Measurements from ENCODE around the gene PC.

The PC gene

GRCh38 chr11:66845876-66846212 lies 112.3 kb downstream of the PC start:
- H3K36me3 ChIP-seq (ENCODE audit: control insufficient read depth in 2 of 2, insufficient read depth in 2 of 2, low read length in 2 of 2) = peaks cover 10 to 30% of the 10 kb centered on the region in 2 donors
- H3K27me3 ChIP-seq (ENCODE audit: control insufficient read depth in 2 of 2, insufficient read depth in 2 of 2, low read length in 2 of 2) = no peaks in the 10 kb centered on the region
- H3K4me3 ChIP-seq (ENCODE audit: low read length in 2 of 2) = no peak overlapping the region
- H3K27ac ChIP-seq (ENCODE audit: low read depth in 2 of 2, low read length in 2 of 2) = no peak overlapping the region
- no peak overlapping the region for H3K9ac ChIP-seq (ENCODE audit: low read depth in 1 of 2, low read length in 2 of 2)
- H3K9me3 ChIP-seq (ENCODE audit: control insufficient read depth in 2 of 2, low read length in 2 of 2) = no peaks in the 10 kb centered on the region
- H3K4me1 ChIP-seq (ENCODE audit: control insufficient read depth in 2 of 2, insufficient read depth in 2 of 2, low read length in 2 of 2) = peaks cover 22 to 24% of the 10 kb centered on the region in 2 donors

- Histone ChIP-seq H3K27me3 (ENCODE audit: control insufficient read depth in 2 of 2, insufficient read depth in 2 of 2, low read length in 2 of 2) (no peaks in the 10 kb centered on the region), H3K36me3 (ENCODE audit: control insufficient read depth in 2 of 2, insufficient read depth in 2 of 2, low read length in 2 of 2) (peaks cover 12 to 32% of the 10 kb centered on the region in 2 donors), H3K9ac (ENCODE audit: low read depth in 1 of 2, low read length in 2 of 2) (no peak overlapping the region), H3K4me3 (ENCODE audit: low read length in 2 of 2) (no peak overlapping the region), H3K27ac (ENCODE audit: low read depth in 2 of 2, low read length in 2 of 2) (no peak overlapping the region), H3K4me1 (ENCODE audit: control insufficient read depth in 2 of 2, insufficient read depth in 2 of 2, low read length in 2 of 2) (peaks cover 22 to 24% of the 10 kb centered on the region in 2 donors), H3K9me3 (ENCODE audit: control insufficient read depth in 2 of 2, low read length in 2 of 2) (no peaks in the 10 kb centered on the region)
Observed at GRCh38 chr11:66845143-66845875, 112.9 kb downstream of the PC start.

- H3K4me1 ChIP-seq (ENCODE audit: control insufficient read depth in 2 of 2, insufficient read depth in 2 of 2, low read length in 2 of 2) = peaks cover 22 to 24% of the 10 kb centered on the region in 2 donors
- H3K27ac ChIP-seq (ENCODE audit: low read depth in 2 of 2, low read length in 2 of 2) = no peak overlapping the region
- peak overlapping the region; percentile 94 to 95 for H3K9ac ChIP-seq (ENCODE audit: low read depth in 1 of 2, low read length in 2 of 2)
- peaks cover 12 to 37% of the 10 kb centered on the region in 2 donors for H3K36me3 ChIP-seq (ENCODE audit: control insufficient read depth in 2 of 2, insufficient read depth in 2 of 2, low read length in 2 of 2)
- H3K4me3 ChIP-seq (ENCODE audit: low read length in 2 of 2) = peak overlapping the region; percentile 87 to 95
- H3K27me3 ChIP-seq (ENCODE audit: control insufficient read depth in 2 of 2, insufficient read depth in 2 of 2, low read length in 2 of 2) = no peaks in the 10 kb centered on the region
- H3K9me3 ChIP-seq (ENCODE audit: control insufficient read depth in 2 of 2, low read length in 2 of 2) = no peaks in the 10 kb centered on the region
Observed at GRCh38 chr11:66844496-66845142, 113.6 kb downstream of the PC start.

DNA sequence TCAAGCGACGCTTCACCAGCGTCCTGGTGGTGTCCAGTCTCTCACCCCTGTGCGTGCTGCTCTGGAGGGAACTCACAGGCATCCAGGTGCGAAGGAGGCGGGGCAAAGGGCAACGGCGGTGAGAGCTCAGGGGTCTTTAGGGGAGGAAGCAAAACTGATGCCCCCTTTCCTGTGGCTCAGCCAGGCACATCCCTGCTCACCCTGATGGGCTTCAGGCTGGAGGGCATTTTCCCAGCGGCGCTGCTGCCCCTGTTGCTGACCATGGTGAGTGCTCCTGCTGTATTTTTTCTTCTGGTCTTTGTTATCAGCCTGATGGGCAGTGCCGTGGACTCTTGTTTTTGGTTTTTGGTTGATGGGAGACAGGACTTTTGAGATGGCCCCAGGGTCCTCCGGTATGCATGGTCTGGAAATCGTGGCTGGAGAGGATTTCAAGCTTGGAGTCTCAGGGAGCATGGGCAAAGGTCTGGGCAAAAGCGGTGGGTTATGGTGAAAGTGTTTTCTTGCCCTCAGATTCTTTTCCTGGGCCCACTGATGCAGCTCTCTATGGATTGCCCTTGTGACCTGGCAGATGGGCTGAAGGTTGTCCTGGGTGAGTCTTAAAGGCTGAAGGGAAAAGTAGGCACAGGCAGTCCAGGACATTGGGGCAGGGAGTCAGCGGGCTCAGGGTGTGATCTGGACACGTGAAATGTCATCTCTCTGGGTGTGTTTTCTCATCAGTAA lies 114.2 kb downstream of the PC start:
- Histone ChIP-seq H3K36me3 (ENCODE audit: control insufficient read depth in 2 of 2, insufficient read depth in 2 of 2, low read length in 2 of 2) (peaks cover 12 to 43% of the 10 kb centered on the region in 2 donors), H3K4me1 (ENCODE audit: control insufficient read depth in 2 of 2, insufficient read depth in 2 of 2, low read length in 2 of 2) (peaks cover 22 to 24% of the 10 kb centered on the region in 2 donors), H3K9me3 (ENCODE audit: control insufficient read depth in 2 of 2, low read length in 2 of 2) (no peaks in the 10 kb centered on the region), H3K27me3 (ENCODE audit: control insufficient read depth in 2 of 2, insufficient read depth in 2 of 2, low read length in 2 of 2) (no peaks in the 10 kb centered on the region), H3K27ac (ENCODE audit: low read depth in 2 of 2, low read length in 2 of 2) (peak overlapping the region; percentile 93 to 99), H3K9ac (ENCODE audit: low read depth in 1 of 2, low read length in 2 of 2) (peak overlapping the region; percentile 94 to 95), H3K4me3 (ENCODE audit: low read length in 2 of 2) (peak overlapping the region; percentile 87 to 95)

DNA sequence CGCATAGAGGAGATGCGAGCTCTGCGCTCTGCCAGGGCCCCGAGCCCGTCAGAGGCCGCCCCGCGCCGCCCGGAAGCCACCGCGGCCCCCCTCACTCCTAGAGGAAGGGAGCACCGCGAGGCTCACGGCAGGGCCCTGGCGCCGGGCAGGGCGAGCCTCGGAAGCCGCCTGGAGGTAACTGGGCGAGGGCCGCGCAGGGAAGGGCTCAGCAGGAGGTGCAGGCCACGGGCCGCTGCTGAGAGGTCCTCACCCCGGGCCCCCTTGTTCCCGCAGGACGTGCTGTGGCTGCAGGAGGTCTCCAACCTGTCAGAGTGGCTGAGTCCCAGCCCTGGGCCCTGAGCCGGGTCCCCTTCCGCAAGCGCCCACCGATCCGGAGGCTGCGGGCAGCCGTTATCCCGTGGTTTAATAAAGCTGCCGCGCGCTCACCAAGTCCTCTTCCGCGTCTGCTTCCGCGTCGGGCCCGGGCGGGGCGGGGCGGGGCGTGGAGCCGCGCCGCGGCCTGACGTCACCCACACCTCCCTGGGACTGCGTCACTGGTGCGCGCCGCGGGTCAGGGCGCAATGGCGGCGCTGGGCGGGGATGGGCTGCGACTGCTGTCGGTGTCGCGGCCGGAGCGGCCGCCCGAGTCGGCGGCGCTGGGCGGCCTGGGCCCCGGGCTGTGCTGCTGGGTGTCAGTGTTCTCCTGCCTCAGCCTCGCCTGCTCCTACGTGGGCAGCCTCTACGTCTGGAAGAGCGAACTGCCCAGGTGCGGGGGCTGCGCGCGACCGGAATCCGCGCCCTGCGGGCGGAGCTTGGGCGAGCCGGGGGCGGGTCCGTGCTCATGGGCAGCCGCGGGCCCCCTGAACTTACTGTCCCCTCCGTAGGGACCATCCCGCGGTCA lies 115.0 kb downstream of the PC start, which contains the start of gene RCE1:
Gene RCE1 (plus strand): TSS at position 546 of the 880 bp plus-strand sequence. CDS start 15 bp downstream, at position 561.
- Histone ChIP-seq H3K36me3 (ENCODE audit: control insufficient read depth in 2 of 2, insufficient read depth in 2 of 2, low read length in 2 of 2) (peaks cover 16 to 43% of the 10 kb centered on the region in 2 donors), H3K9ac (ENCODE audit: low read depth in 1 of 2, low read length in 2 of 2) (peak within 1 kb of the TSS; percentile 95 to 97), H3K27ac (ENCODE audit: low read depth in 2 of 2, low read length in 2 of 2) (peak within 1 kb of the TSS; percentile 93 to 99), H3K4me3 (ENCODE audit: low read length in 2 of 2) (peak within 1 kb of the TSS; percentile 87 to 95), H3K4me1 (ENCODE audit: control insufficient read depth in 2 of 2, insufficient read depth in 2 of 2, low read length in 2 of 2) (peaks cover 22 to 24% of the 10 kb centered on the region in 2 donors), H3K27me3 (ENCODE audit: control insufficient read depth in 2 of 2, insufficient read depth in 2 of 2, low read length in 2 of 2) (no peaks in the 10 kb centered on the region), H3K9me3 (ENCODE audit: control insufficient read depth in 2 of 2, low read length in 2 of 2) (no peaks in the 10 kb centered on the region)

DNA sequence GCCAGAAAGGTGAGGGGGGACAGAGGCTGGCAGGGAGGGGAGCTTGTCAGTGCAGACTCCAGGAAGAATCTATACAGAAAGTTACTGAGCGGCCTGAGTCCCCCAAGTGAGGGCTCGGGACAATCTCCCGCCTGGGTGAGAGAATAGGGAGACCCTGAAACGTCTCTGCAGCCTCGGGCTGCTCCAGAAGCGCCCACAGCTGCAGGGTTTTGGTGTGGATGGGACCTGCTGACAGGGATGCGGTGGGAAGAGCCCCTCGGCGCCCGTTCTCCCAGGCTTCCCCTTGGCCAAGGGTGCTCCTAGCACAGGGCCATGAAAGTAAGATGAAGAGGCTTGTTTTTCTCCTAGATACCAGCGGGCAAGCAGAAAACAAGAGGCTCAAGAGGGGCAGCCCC lies 115.7 kb downstream of the PC start:
- H3K9me3 ChIP-seq (ENCODE audit: control insufficient read depth in 2 of 2, low read length in 2 of 2) = no peaks in the 10 kb centered on the region
- H3K9ac ChIP-seq (ENCODE audit: low read depth in 1 of 2, low read length in 2 of 2) = peak overlapping the region; percentile 95 to 97
- H3K4me3 ChIP-seq (ENCODE audit: low read length in 2 of 2) = peak overlapping the region; percentile 87 to 95
- H3K36me3 ChIP-seq (ENCODE audit: control insufficient read depth in 2 of 2, insufficient read depth in 2 of 2, low read length in 2 of 2) = peaks cover 13 to 44% of the 10 kb centered on the region in 2 donors
- no peaks in the 10 kb centered on the region for H3K27me3 ChIP-seq (ENCODE audit: control insufficient read depth in 2 of 2, insufficient read depth in 2 of 2, low read length in 2 of 2)
- peaks cover 22 to 24% of the 10 kb centered on the region in 2 donors for H3K4me1 ChIP-seq (ENCODE audit: control insufficient read depth in 2 of 2, insufficient read depth in 2 of 2, low read length in 2 of 2)
- peak overlapping the region; percentile 93 to 99 for H3K27ac ChIP-seq (ENCODE audit: low read depth in 2 of 2, low read length in 2 of 2)

- H3K9me3 ChIP-seq (ENCODE audit: control insufficient read depth in 2 of 2, low read length in 2 of 2) = no peaks in the 10 kb centered on the region
- H3K4me1 ChIP-seq (ENCODE audit: control insufficient read depth in 2 of 2, insufficient read depth in 2 of 2, low read length in 2 of 2) = peaks cover 22 to 24% of the 10 kb centered on the region in 2 donors
- H3K4me3 ChIP-seq (ENCODE audit: low read length in 2 of 2) = peak overlapping the region; percentile 87 to 95
- H3K27me3 ChIP-seq (ENCODE audit: control insufficient read depth in 2 of 2, insufficient read depth in 2 of 2, low read length in 2 of 2) = no peaks in the 10 kb centered on the region
- H3K9ac ChIP-seq (ENCODE audit: low read depth in 1 of 2, low read length in 2 of 2) = peak overlapping the region; percentile 95 to 97
- no peak overlapping the region for H3K27ac ChIP-seq (ENCODE audit: low read depth in 2 of 2, low read length in 2 of 2)
- H3K36me3 ChIP-seq (ENCODE audit: control insufficient read depth in 2 of 2, insufficient read depth in 2 of 2, low read length in 2 of 2) = peaks cover 12 to 41% of the 10 kb centered on the region in 2 donors
Observed at GRCh38 chr11:66841861-66842260, 116.3 kb downstream of the PC start.

DNA sequence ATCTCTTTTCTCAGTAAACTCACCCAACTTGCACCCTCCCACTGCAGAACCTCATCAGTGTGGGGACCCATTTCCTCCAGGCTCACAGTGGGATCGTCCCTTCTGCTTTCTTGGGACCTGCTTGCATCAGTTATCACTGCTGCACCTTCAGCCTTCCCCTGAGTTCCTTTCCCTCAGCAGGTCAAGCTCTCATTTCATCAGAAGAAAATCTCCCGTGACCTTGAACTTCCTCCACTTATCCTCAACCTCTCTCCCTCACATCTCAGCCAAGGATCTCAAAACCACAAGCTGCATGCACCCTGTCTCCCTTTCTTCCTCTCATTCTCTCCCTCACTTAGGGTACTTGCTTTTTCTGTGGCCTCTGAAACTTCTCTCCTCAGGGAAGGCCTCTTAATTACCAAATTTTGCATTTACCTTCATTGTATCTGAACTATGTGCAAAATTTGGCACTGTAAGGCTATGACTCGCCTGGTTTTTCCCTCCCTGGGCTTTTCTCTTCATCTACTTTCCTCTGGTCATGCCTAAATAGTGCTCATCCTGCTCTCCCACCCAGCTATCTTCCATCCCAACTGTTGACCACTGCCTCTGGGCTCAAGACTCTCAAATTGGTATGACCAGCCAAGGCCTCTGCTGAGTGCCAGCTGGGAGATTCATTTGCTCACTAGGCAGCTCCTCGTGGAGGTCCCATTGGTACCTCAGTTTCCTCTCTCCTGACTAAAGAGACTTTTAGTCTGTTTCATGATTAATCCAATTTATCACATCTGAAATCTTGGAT lies 117.7 kb downstream of the PC start:
- no peak overlapping the region for H3K9ac ChIP-seq (ENCODE audit: low read depth in 1 of 2, low read length in 2 of 2)
- peaks cover 8 to 28% of the 10 kb centered on the region in 2 donors for H3K36me3 ChIP-seq (ENCODE audit: control insufficient read depth in 2 of 2, insufficient read depth in 2 of 2, low read length in 2 of 2)
- H3K4me1 ChIP-seq (ENCODE audit: control insufficient read depth in 2 of 2, insufficient read depth in 2 of 2, low read length in 2 of 2) = peaks cover 22 to 24% of the 10 kb centered on the region in 2 donors
- H3K9me3 ChIP-seq (ENCODE audit: control insufficient read depth in 2 of 2, low read length in 2 of 2) = no peaks in the 10 kb centered on the region
- H3K27me3 ChIP-seq (ENCODE audit: control insufficient read depth in 2 of 2, insufficient read depth in 2 of 2, low read length in 2 of 2) = no peaks in the 10 kb centered on the region
- no peak overlapping the region for H3K27ac ChIP-seq (ENCODE audit: low read depth in 2 of 2, low read length in 2 of 2)
- H3K4me3 ChIP-seq (ENCODE audit: low read length in 2 of 2) = no peak overlapping the region
